RPMI8226 (cell line): ENCODE measurements around the gene KRTAP4-3.
"Not testable (repeated sequence)": the region's sequence is repeated elsewhere in the genome, so short reads cannot be mapped to it uniquely, and the experiment has no call there.

ENCODE experiments used
- DNase-seq: peaks from one replicate; pipeline ENCODE4 v3.0.0-alpha.2; 2015

KRTAP4-3 gene

DNA sequence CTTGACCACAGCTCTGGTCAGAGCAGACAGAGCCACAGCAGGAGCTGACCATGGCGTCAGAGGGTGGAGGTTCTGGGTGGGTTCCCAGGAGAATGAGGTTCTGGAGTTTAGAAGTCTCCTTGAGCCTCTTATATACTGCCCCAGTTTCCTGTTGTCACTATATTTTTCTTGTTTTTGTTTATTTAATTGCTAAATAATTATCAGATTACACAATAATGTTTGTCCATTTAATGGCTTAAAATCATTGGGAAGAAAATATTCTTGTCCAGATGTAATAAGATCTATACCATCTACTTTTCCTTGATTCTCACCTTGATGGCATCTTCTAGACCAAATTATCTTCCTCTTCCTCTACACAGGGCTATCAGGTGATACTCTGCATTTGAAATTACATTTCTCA lies at the start of gene KRTAP4-3:
Gene KRTAP4-3 (minus strand): TSS at position 101 of the 400 bp plus-strand sequence. CDS start 49 bp downstream, at position 52.
- DNase-seq = no peak

GRCh38 chr17:41215681-41216080 lies 47.7 kb upstream of the KRTAP4-3 start:
- DNase-seq = no peak

DNA sequence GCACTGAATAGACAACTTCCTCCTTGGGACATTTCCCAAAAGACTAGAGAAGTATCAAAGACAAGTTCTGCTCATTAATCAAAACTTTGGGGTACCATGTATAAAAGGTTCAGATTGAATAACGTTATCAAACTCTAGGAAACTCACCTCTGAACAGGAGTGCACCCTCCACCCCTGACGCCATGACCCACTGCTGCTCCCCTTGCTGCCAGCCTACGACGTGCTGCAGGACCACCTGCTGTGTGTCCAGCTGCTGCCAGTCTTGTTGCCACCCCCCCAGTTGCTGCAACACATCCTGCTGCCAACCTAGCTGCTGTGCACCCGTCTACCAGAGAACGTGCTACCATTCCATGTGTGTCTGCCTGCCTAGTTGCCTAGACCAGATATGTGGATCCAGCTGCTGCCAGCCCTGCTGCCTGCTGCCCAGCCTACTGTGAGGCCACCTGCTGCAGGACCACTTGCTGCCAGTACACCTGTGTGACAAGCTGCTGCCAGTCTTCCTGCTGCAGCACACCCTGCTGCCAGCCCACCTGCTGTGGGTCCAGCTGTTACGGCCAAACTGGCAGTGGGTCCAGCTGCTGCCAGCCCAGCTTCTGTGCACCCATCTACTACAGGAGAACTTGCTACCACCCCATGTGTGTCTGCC lies 44.6 kb upstream of the KRTAP4-3 start:
- peak; percentile 75 for DNase-seq

GRCh38 chr17:41211845-41212466 lies 43.9 kb upstream of the KRTAP4-3 start:
- peak; percentile 90 for DNase-seq

GRCh38 chr17:41199421-41200078 lies 31.5 kb upstream of the KRTAP4-3 start:
- DNase-seq = no peak

DNA sequence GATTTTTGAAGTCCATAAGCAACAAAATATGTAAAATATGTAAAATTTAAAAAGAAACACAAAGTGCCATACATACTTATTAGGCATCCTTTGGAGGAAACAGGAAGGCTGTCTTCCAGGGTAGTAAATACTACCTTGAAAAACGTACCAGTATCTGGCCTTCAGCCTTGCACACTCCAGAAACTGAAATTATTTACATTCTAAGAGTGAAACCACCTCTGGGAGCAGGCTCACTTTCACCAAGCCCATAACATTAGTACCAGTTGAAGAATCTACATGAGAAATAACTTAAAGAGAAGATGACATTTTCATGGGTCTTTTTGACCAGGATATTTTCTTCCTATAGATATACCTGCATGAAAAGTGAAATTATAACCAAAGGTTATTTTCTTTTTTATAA lies 28.0 kb upstream of the KRTAP4-3 start:
- no peak for DNase-seq

DNA sequence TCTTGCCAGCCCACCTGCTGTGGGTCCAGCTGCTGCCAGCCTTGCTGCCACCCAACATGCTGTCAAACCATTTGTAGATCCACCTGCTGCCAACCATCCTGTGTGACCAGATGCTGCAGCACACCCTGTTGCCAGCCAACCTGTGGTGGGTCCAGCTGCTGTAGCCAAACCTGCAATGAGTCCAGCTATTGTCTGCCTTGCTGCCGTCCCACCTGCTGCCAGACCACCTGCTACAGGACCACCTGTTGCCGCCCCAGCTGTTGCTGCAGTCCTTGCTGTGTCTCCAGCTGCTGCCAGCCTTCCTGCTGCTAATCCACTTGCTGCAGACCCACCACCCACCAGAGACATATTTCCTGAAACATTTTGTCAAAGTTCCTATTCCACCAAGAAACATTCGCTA lies 22.3 kb upstream of the KRTAP4-3 start:
- DNase-seq = no peak

- not testable (repeated sequence) for DNase-seq
These were observed 21.9 kb upstream of the KRTAP4-3 start, which contains the start of gene KRTAP9-1 for GRCh38 chr17:41189837-41190318. Gene KRTAP9-1 (plus strand): TSS chr17:41189887. CDS start chr17:41189887, 0 bp downstream.

DNA sequence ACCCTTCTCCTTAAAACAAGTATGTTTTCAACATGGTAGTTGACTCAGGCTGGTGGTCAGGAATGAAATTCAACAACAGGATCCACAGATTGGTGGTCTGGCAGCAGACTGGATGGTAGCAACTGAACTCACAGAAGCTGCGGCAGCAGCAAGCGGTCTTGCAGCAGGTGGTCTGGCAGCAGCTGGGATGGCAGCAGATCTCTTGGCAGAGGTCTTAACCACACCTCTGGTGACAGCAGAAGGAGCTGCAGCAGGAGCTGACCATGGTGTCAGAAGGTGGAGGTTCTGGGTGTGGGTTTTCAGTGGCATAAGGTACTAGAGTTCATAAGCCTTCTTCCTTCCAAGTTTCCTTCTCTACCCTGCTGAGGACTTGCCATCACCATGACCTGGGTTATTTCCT lies 18.9 kb upstream of the KRTAP4-3 start:
- DNase-seq = peak; percentile 30

- no peak for DNase-seq
These were observed 17.0 kb upstream of the KRTAP4-3 start for GRCh38 chr17:41185001-41185400.

- no peak for DNase-seq
These were observed 16.5 kb upstream of the KRTAP4-3 start, which contains the start of gene KRTAP4-1 for GRCh38 chr17:41184480-41184961. Gene KRTAP4-1 (minus strand): TSS chr17:41184911. CDS start chr17:41184854, 57 bp downstream.

DNA sequence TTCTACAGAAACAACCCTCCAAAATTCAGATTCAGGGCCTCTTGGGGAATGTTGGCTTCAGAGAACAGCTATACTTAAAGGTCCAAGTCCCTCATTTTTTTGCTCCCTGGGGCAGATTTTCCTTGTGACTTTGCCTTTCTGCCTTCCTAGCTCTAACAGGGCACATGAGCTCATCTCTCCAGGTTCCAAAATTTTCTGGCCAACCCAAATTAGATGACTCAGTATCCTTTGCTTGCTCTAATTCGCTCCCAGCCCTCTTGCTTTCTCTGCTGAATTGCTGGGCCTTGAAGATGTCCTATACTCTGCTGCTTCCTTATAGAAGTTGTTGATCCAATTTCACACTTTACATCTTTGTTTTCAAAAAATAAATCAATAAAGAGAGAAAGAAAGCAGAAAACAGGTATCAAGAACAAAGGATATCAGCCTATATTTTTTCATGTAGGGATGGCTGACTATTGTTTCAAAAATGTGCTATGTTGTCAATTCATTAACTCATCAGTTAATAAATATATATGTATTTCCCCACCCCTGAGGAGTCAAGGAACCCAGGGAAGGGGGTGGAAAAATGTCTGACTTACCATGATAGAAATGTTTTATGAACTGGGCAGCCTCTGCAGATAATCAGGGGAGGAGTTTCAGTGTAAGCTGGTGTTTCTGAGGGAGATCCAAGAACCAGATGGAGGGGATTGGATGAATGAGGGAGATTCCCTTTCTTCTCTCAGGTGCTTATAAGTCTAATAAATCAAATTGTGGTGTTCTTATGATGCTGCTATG lies 11.0 kb upstream of the KRTAP4-3 start:
- no peak for DNase-seq

DNA sequence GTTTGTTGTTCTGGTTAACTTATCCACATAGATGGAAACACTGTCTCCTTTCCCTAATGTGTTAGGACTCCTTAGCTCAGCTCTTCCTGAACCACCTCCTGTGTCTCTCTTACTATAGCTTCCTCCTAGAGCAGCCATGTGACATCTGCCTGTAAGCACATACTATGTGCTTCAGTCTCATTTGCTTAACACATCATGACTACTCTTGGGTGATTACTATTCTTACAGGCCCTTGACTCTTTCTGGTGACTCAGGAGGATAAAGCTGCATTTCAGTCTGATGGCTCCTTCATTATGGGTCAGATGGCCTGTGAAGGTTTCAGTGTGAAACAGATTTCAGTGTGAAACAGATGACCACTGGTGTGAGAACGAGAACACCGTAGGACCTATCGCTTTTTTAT lies 10.3 kb upstream of the KRTAP4-3 start:
- no peak for DNase-seq

- DNase-seq = no peak
These were observed 9.8 kb upstream of the KRTAP4-3 start, which contains the start of gene KRTAP4-2 for GRCh38 chr17:41177727-41178271. Gene KRTAP4-2 (minus strand): TSS chr17:41178221. CDS start chr17:41178164, 57 bp downstream.

- DNase-seq = peak; percentile 54
These were observed 8.8 kb upstream of the KRTAP4-3 start for GRCh38 chr17:41176744-41177387.

- no peak for DNase-seq
These were observed 3.9 kb upstream of the KRTAP4-3 start for GRCh38 chr17:41171886-41172285.

DNA sequence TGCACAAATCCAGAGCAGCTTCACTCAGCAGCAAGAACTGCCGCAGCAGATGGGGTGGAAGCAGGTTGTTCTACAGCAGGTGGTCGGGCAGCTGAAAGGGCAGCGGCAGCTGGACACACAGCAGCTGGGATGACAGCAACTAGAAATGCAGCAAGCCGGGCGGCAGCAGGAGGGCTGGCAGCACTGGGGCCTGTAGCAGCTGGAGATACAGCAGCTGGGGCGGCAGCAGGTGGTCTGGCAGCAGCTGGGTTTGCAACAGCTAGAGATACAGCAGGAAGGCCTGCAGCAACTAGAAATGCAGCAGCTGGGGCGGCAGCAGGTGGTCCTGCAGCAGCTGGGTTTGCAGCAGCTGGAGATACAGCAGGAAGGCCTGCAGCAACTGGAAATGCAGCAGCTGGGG lies 460 bp downstream of the KRTAP4-3 start:
- no peak for DNase-seq

DNA sequence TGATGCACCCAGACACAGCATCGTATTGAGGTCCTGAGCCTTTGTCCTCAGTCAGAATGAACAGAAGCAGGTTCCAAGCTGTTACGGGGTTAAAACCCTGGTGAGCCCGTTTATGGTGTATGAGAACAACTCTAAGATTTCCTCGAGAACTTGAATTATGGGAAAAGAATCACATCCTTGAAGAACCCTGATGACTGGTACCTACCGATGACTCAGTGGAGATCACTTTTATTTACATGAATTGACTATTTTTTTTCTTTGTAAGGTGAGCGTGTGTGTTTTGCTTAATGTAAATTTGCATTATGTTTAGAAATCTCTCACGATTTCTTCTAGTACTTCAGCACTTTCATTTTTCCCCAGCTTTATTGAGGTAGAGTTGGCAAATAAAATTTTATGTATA lies 4.2 kb downstream of the KRTAP4-3 start:
- no peak for DNase-seq

DNA sequence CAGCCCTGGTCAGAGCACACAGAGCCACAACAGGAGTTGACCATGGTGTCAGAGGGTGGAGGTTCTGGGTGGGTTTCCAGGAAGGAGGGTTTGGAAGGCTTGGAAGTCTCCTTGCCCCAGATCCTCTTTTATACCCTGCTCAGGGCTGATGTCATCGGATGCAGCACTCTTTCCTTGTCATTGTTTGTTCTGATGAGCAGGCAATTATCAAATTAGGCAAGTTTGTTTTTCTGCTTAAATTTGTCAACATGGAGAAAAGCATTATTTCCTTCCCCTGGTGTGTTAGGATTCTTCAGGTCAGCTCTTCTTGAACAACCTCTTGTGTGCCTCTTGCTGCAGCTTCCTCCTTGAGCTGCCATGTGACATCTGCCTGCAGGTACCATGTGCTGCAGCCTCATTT lies 7.4 kb downstream of the KRTAP4-3 start, which contains the start of gene KRTAP4-4:
Gene KRTAP4-4 (minus strand): TSS at position 101 of the 400 bp plus-strand sequence. CDS start 57 bp downstream, at position 44.
- DNase-seq = peak; percentile 14

DNA sequence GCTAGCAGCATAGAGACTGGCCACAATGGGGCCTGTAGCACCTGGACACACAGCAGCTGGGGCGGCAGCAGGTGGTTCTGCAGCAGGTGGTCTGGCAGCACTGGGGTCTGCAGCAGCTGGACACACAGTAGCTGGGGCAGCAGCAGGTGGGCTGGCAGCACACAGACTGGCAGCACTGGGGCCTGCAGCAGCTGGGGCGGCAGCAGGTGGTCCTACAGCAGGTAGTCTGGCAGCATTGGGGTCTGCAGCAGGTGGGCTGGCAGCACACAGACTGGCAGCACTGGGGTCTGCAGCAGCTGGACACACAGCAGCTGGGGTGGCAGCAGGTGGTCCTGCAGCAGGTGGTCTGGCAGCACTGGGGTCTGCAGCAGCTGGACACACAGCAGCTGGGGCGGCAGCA lies 7.8 kb downstream of the KRTAP4-3 start:
- DNase-seq = not testable (repeated sequence)

GRCh38 chr17:41153856-41154255 lies 14.2 kb downstream of the KRTAP4-3 start:
- DNase-seq = peak; percentile 38

GRCh38 chr17:41151525-41151924 lies 16.5 kb downstream of the KRTAP4-3 start:
- DNase-seq = no peak
